Endothelial cell of umbilical vein (primary cell): ENCODE data around the gene ELMOD3. TPM values are rescaled to one million over a fixed set of nuclear protein-coding genes. Genes with fewer than 3 reads are reported as not detected.

Source experiments
- BruUV-seq: library from RNA; stranded (reverse); fragments of 400-500 nt; replicated peaks from 2 replicates; lab custom pipeline; 2021; lab: Mats Ljungman, UMichigan
- CTCF ChIA-PET: fragments of 300-600, 350-600 bp; sonication (Branson Sonifier 250); formaldehyde crosslinking; loops from one replicate; lab custom pipeline; 2021; ENCODE audit warnings: antibody characterized with exemption, inconsistent platforms; lab: Charles Lee
- POLR2A ChIA-PET: fragments of 300-600, 350-600 bp; sonication (Branson Sonifier 250); formaldehyde crosslinking; loops from one replicate; lab custom pipeline; 2021; ENCODE audit warnings: antibody characterized with exemption, inconsistent platforms; lab: Charles Lee
- DNase-seq: peaks from one replicate; pipeline ENCODE4 v3.0.0-alpha.2; 2011; ENCODE audit warnings: low read depth, low spot score
- FAIRE-seq: peaks from 2 replicates; lab custom pipeline; 2011; peaks lifted over from hg19 to GRCh38; lab: Jason Lieb, UNC
- H2AFZ ChIP-seq: 2 replicates; pipeline ENCODE4 v1.6.0; 2012; ENCODE audit warnings: low read depth, low read length, control low read depth, inconsistent platforms
- H3K27ac ChIP-seq: 2 replicates; pipeline ENCODE4 v1.5.1; 2011; ENCODE audit warnings: low read depth, mild to moderate bottlenecking, control low read depth, low read length, moderate library complexity; ENCODE audit not compliant: insufficient read depth
- H3K27me3 ChIP-seq, 2 experiments: 2 replicates each; pipeline versions ENCODE4 v1.6.0 to v1.6.1; 2011; ENCODE audit warnings: low read length in 2 of 2, mixed read lengths in 1 of 2; ENCODE audit not compliant: control insufficient read depth in 2 of 2, insufficient read depth in 2 of 2
- H3K36me3 ChIP-seq, 2 experiments: 2 replicates in 1 of 2; 3 replicates in 1 of 2; pipeline ENCODE4 v1.5.1; 2011; ENCODE audit warnings: low read length in 2 of 2, mild to moderate bottlenecking in 1 of 2, moderate library complexity in 1 of 2; ENCODE audit not compliant: control insufficient read depth in 2 of 2, insufficient read depth in 2 of 2; ENCODE audit errors: extremely low read depth in 1 of 2
- H3K4me1 ChIP-seq: 3 replicates; pipeline ENCODE4 v1.5.1; 2011; ENCODE audit warnings: mild to moderate bottlenecking, low read length; ENCODE audit not compliant: control insufficient read depth, insufficient read depth; ENCODE audit errors: extremely low read depth
- H3K4me2 ChIP-seq: 2 replicates; pipeline ENCODE4 v1.6.1; 2011; ENCODE audit warnings: low read length, control low read depth, mixed read lengths; ENCODE audit not compliant: insufficient read depth
- H3K4me3 ChIP-seq, 3 experiments: fragments of 200-600 bp in 1 of 3; sonication (generic), shearing (Covaris generic) in 1 of 3; replicated peaks in 1 of 3; 2 replicates each; pipeline ENCODE4 v1.5.1; 2011 to 2016; ENCODE audit warnings: control low read depth in 3 of 3, low read length in 3 of 3, mild to moderate bottlenecking in 2 of 3, inconsistent platforms in 1 of 3, low read depth in 1 of 3, moderate library complexity in 1 of 3; ENCODE audit not compliant: insufficient read depth in 1 of 3
- H3K79me2 ChIP-seq: 2 replicates; pipeline ENCODE4 v1.6.0; 2012; ENCODE audit warnings: low read length, inconsistent platforms; ENCODE audit not compliant: control insufficient read depth, insufficient read depth
- H3K9ac ChIP-seq: replicated peaks from 2 replicates; pipeline ENCODE3; 2011; ENCODE audit warnings: low read length, control low read depth; ENCODE audit not compliant: insufficient read depth; ENCODE audit errors: extremely low read depth
- H3K9me1 ChIP-seq: replicated peaks from 3 replicates; pipeline ENCODE4 v1.6.0; 2011; ENCODE audit warnings: mild to moderate bottlenecking, low read length; ENCODE audit not compliant: control insufficient read depth, insufficient read depth; ENCODE audit errors: extremely low read depth
- H3K9me3 ChIP-seq: replicated peaks from 2 replicates; pipeline ENCODE4 v1.5.1; 2012; ENCODE audit warnings: low read length, inconsistent platforms; ENCODE audit not compliant: control insufficient read depth, insufficient read depth
- H4K20me1 ChIP-seq: replicated peaks from 2 replicates; pipeline ENCODE3; 2011; ENCODE audit warnings: mild to moderate bottlenecking, low read length; ENCODE audit not compliant: control insufficient read depth, insufficient read depth; ENCODE audit errors: extremely low read depth
- CTCF ChIP-seq, 2 donors: IDR thresholded peaks; 1 replicate in 1 of 2; 2 replicates in 1 of 2; pipeline ENCODE4 v1.5.1; 2011; ENCODE audit warnings: low read length in 2 of 2, mild to moderate bottlenecking in 2 of 2, moderate library complexity in 2 of 2, control low read depth in 1 of 2, inconsistent platforms in 1 of 2, low read depth in 1 of 2; ENCODE audit not compliant: insufficient read depth in 1 of 2; ENCODE audit errors: extremely low read depth in 1 of 2
- EZH2 ChIP-seq: IDR thresholded peaks from 2 replicates; pipeline ENCODE4 v1.6.1; 2012; ENCODE audit warnings: borderline replicate concordance, low read depth, mild to moderate bottlenecking, moderate library complexity, low read length, inconsistent platforms; ENCODE audit not compliant: severe bottlenecking
- FOS ChIP-seq: IDR thresholded peaks from 2 replicates; pipeline ENCODE4 v1.6.1; 2011; ENCODE audit warnings: mild to moderate bottlenecking, low read length, moderate library complexity, borderline replicate concordance; ENCODE audit not compliant: insufficient read depth
- GATA2 ChIP-seq: IDR thresholded peaks from 2 replicates; pipeline ENCODE4 v1.7.0; 2011; ENCODE audit warnings: low read depth, mild to moderate bottlenecking, moderate library complexity, mixed read lengths, low read length; ENCODE audit not compliant: insufficient read length, insufficient read depth
- JUN ChIP-seq: IDR thresholded peaks from 2 replicates; pipeline ENCODE4 v1.6.1; 2011; ENCODE audit warnings: borderline replicate concordance, low read depth; ENCODE audit not compliant: insufficient read length, insufficient read depth
- MAX ChIP-seq: IDR thresholded peaks from 2 replicates; pipeline ENCODE4 v1.6.1; 2011; ENCODE audit not compliant: insufficient read depth, insufficient read length
- MYC ChIP-seq: IDR thresholded peaks from one replicate; pipeline ENCODE4 v1.6.1; 2011; ENCODE audit warnings: mild to moderate bottlenecking, low read depth, low read length
- POLR2A ChIP-seq: IDR thresholded peaks from 2 replicates; pipeline ENCODE4 v1.6.1; 2012; ENCODE audit warnings: low read depth, mild to moderate bottlenecking, control low read depth, low read length
- POLR2AphosphoS5 ChIP-seq: IDR thresholded peaks from 2 replicates; pipeline ENCODE4 v1.6.1; 2012; ENCODE audit warnings: low read depth, mild to moderate bottlenecking, control low read depth, low read length, moderate library complexity; ENCODE audit not compliant: insufficient read depth
- dilution Hi-C: fragments of 300-500 bp; cut with MboI; formaldehyde crosslinking; loops from one replicate; pipeline ENCODE4 v1.15.0; 2019; ENCODE audit warnings: low sequenced_read_pairs; ENCODE audit not compliant: extremely low pct_ligation_motif_present
- intact Hi-C: fragments of 100-400 bp; cut with micrococcal nuclease; formaldehyde crosslinking; loops from one replicate; pipeline ENCODE4 v1.10.0; 2022
- polyA plus RNA-seq, 4 experiments: library from polyadenylated mRNA; depleted of rRNA in 3 of 4; stranded (reverse) in 3 of 4; unstranded in 1 of 4; fragments of >200 nt; gene quantifications; 2 replicates each; pipeline versions ENCODE4 v1.2.1 to v1.2.3, GENCODE V29; 2011 to 2012; ENCODE audit warnings: missing spikeins in 1 of 4
- total RNA-seq: library from RNA; stranded (reverse); gene quantifications from 2 replicates; pipeline ENCODE4 v1.2.3, GENCODE V29; 2021

The ELMOD3 gene
- total and polyA plus RNA-seq, 2 donors (not counting 3 experiments of a cell fraction or from before 2014, with no cell fraction given) = 12.3 to 22.0 TPM

GRCh38 chr2:85435981-85436835 is 81.6 kb downstream of the ELMOD3 start:
- Histone ChIP-seq H3K9ac (no peak overlapping the region), H2AFZ (no peak overlapping the region), H4K20me1 (no peaks in the 10 kb centered on the region), H3K4me1 (peaks cover 17% of the 10 kb centered on the region), H3K79me2 (no peaks in the 10 kb centered on the region), H3K27me3 (no peaks in the 10 kb centered on the region), H3K4me3 (no peak overlapping the region), H3K9me3 (no peaks in the 10 kb centered on the region), H3K36me3 (no peaks in the 10 kb centered on the region), H3K4me2 (no peak overlapping the region), H3K27ac (no peak overlapping the region), H3K9me1 (no peaks in the 10 kb centered on the region)
- TF ChIP-seq POLR2AphosphoS5 (no peak), FOS (no peak), MAX (no peak), GATA2 (no peak), EZH2 (no peak), CTCF (IDR thresholded peaks at IDR 0.05; ENCODE audit: extremely low read depth in 1 of 2, insufficient read depth in 1 of 2, low read depth in 1 of 2, low read length in 2 of 2) (no peak), POLR2A (no peak), MYC (no peak), JUN (no peak)
- ChIA-PET CTCF (interaction anchor here (0.9 to 1.5 kb wide), 3 partner anchors 15 to 116 kb away, joined by 3 to 4 read pairs (median 3); no protein-coding TSS in a partner anchor), POLR2A (interaction anchor here (3.1 kb wide), 1 partner anchor 103 kb away, joined by 26 read pairs; the partner anchor contains the start of gene MAT2A)
- no peak for FAIRE-seq
- BruUV-seq = no TSS peak
- dilution Hi-C loops = no loop called here
- intact Hi-C loops = no loop called here
- DNase-seq = no peak
